ENCODE results near the gene NHLRC1. TPM values are rescaled to one million over a fixed set of nuclear protein-coding genes. Genes with fewer than 3 reads are reported as not detected.

NHLRC1 gene
- polyA plus RNA-seq, 1 of the 3 experiments (the other 2 are of a cell fraction): 0.15 TPM

DNA sequence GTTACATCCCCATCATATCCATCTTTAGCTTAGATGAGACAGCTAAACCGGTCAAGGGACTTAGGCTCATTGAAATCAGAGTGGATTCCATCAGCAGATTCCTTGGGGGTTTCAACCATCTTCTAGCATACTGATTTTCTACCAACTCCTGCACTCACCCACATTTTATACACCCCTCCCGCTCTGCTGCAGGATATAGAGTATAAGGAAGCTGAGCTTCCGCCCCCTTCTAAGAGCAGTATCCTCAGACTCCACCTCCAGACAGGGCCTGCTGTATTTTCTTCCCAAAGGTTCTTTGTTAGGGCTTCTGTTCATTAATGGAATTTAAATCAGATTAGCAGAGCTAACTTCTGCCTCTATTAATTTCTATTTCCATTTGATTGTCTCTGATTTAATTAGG, 9.9 kb upstream of the NHLRC1 start:
- no peak for DNase-seq
- Histone ChIP-seq H3F3A (replicated peaks; ENCODE audit: insufficient read depth) (no peaks in the 10 kb centered on the region), H3K4me3 (ENCODE audit: low read depth in 2 of 2, low read length in 1 of 2) (no peak overlapping the region), H3K4me2 (no peak overlapping the region), H3K27ac (ENCODE audit: low read depth in 2 of 2, low read length in 1 of 2) (no peak overlapping the region), H2AFZ (ENCODE audit: low read depth) (no peak overlapping the region), H3K9ac (no peak overlapping the region), H3K27me3 (ENCODE audit: insufficient read depth) (no peaks in the 10 kb centered on the region), H3K4me1 (ENCODE audit: control insufficient read depth in 1 of 2, insufficient read depth in 2 of 2, low read depth in 1 of 2, low read length in 1 of 2) (no peaks in the 10 kb centered on the region), H4K20me1 (ENCODE audit: insufficient read depth) (no peaks in the 10 kb centered on the region), H3K79me2 (ENCODE audit: insufficient read depth) (no peaks in the 10 kb centered on the region), H3K9me3 (no peaks in the 10 kb centered on the region), H3K9me2 (no peaks in the 10 kb centered on the region), H3K36me3 (replicated peaks in 1 of 2; ENCODE audit: control insufficient read depth in 1 of 2, insufficient read depth in 2 of 2, low read length in 1 of 2) (peaks cover 9 to 19% of the 10 kb centered on the region in 2 experiments)
- CTCF ChIA-PET: interaction anchor here (0.6 to 1.1 kb wide), 2 partner anchors 10 to 115 kb away, joined by 3 read pairs; no protein-coding TSS in a partner anchor
- WGBS (ENCODE audit: low lambda C conversion rate): 97% methylated on average over 3 of the region's 3 CpGs
- POLR2A ChIA-PET: no interaction called here
- TF ChIP-seq, protein P1, sequence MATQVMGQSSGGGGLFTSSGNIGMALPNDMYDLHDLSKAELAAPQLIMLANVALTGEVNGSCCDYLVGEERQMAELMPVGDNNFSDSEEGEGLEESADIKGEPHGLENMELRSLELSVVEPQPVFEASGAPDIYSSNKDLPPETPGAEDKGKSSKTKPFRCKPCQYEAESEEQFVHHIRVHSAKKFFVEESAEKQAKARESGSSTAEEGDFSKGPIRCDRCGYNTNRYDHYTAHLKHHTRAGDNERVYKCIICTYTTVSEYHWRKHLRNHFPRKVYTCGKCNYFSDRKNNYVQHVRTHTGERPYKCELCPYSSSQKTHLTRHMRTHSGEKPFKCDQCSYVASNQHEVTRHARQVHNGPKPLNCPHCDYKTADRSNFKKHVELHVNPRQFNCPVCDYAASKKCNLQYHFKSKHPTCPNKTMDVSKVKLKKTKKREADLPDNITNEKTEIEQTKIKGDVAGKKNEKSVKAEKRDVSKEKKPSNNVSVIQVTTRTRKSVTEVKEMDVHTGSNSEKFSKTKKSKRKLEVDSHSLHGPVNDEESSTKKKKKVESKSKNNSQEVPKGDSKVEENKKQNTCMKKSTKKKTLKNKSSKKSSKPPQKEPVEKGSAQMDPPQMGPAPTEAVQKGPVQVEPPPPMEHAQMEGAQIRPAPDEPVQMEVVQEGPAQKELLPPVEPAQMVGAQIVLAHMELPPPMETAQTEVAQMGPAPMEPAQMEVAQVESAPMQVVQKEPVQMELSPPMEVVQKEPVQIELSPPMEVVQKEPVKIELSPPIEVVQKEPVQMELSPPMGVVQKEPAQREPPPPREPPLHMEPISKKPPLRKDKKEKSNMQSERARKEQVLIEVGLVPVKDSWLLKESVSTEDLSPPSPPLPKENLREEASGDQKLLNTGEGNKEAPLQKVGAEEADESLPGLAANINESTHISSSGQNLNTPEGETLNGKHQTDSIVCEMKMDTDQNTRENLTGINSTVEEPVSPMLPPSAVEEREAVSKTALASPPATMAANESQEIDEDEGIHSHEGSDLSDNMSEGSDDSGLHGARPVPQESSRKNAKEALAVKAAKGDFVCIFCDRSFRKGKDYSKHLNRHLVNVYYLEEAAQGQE (IDR thresholded peaks at IDR 0.05; ENCODE audit: low read depth, low read length): no peak
- no peak for TF ChIP-seq SIN3A (IDR thresholded peaks at IDR 0.05; ENCODE audit: borderline replicate concordance, low read depth, low read length)
- TF ChIP-seq EP300 (IDR thresholded peaks at IDR 0.05; ENCODE audit: borderline replicate concordance in 1 of 2, low read depth in 1 of 2, low read length in 1 of 2): no peak
- TF ChIP-seq RAD21 (IDR thresholded peaks at IDR 0.05; ENCODE audit: low read length): no peak
- TF ChIP-seq RXRA (IDR thresholded peaks at IDR 0.05; ENCODE audit: borderline replicate concordance, low read depth): no peak
- TF ChIP-seq EZH2phosphoT487 (IDR thresholded peaks at IDR 0.05; ENCODE audit: borderline replicate concordance, low read depth): no peak
- TF ChIP-seq NFIC (IDR thresholded peaks at IDR 0.05; ENCODE audit: borderline replicate concordance): no peak
- no peak for TF ChIP-seq GABPA (IDR thresholded peaks at IDR 0.05; ENCODE audit: low read depth)
- TF ChIP-seq, protein P2, sequence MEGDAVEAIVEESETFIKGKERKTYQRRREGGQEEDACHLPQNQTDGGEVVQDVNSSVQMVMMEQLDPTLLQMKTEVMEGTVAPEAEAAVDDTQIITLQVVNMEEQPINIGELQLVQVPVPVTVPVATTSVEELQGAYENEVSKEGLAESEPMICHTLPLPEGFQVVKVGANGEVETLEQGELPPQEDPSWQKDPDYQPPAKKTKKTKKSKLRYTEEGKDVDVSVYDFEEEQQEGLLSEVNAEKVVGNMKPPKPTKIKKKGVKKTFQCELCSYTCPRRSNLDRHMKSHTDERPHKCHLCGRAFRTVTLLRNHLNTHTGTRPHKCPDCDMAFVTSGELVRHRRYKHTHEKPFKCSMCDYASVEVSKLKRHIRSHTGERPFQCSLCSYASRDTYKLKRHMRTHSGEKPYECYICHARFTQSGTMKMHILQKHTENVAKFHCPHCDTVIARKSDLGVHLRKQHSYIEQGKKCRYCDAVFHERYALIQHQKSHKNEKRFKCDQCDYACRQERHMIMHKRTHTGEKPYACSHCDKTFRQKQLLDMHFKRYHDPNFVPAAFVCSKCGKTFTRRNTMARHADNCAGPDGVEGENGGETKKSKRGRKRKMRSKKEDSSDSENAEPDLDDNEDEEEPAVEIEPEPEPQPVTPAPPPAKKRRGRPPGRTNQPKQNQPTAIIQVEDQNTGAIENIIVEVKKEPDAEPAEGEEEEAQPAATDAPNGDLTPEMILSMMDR (IDR thresholded peaks at IDR 0.05): no peak
- no peak for TF ChIP-seq RFX5 (IDR thresholded peaks at IDR 0.05; ENCODE audit: low read length)
- TF ChIP-seq JUND (IDR thresholded peaks at IDR 0.05): no peak
- no peak for TF ChIP-seq TAF1 (IDR thresholded peaks at IDR 0.05; ENCODE audit: borderline replicate concordance, low read depth, low read length)
- no peak for TF ChIP-seq GATA2 (CRISPR knock-in tag; IDR thresholded peaks at IDR 0.05)
- TF ChIP-seq, protein P3, sequence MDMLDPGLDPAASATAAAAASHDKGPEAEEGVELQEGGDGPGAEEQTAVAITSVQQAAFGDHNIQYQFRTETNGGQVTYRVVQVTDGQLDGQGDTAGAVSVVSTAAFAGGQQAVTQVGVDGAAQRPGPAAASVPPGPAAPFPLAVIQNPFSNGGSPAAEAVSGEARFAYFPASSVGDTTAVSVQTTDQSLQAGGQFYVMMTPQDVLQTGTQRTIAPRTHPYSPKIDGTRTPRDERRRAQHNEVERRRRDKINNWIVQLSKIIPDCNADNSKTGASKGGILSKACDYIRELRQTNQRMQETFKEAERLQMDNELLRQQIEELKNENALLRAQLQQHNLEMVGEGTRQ (IDR thresholded peaks at IDR 0.05; ENCODE audit: borderline replicate concordance, low read depth, low read length): no peak
- no peak for TF ChIP-seq TEAD4 (IDR thresholded peaks at IDR 0.05; ENCODE audit: borderline replicate concordance, insufficient read depth)
- no peak for TF ChIP-seq FOSL2 (IDR thresholded peaks at IDR 0.05; ENCODE audit: borderline replicate concordance, low read depth)
- no peak for TF ChIP-seq FOXM1 (IDR thresholded peaks at IDR 0.05; ENCODE audit: low read depth)
- no peak for TF ChIP-seq TCF12 (IDR thresholded peaks at IDR 0.05)
- no peak for TF ChIP-seq RCOR1 (IDR thresholded peaks at IDR 0.05; ENCODE audit: low read length)

Measured in SK-N-SH (cell line).